Gastrocnemius medialis (tissue), 4 donors: ENCODE results near the gene DDX31. TPM values are rescaled to one million over a fixed set of nuclear protein-coding genes. Genes with fewer than 3 reads are reported as not detected.

ENCODE experiments used
- ATAC-seq, 2 donors: fragments of 150-250 bp; one replicate each; pipeline ENCODE4 v1.9.1; 2016
- DNase-seq, 2 donors: peaks; one replicate each; pipeline ENCODE4 v3.0.0-alpha.2; 2019
- H3K27ac ChIP-seq, 4 donors: fragments of 200-600 bp; sonication (generic); 1 replicate in 1 of 4; 2 replicates in 3 of 4; pipeline ENCODE4 v1.5.1; 2016 to 2018; ENCODE audit warnings: mild to moderate bottlenecking in 2 of 4, moderate library complexity in 1 of 4
- H3K27me3 ChIP-seq, 3 donors: fragments of 200-600 bp; sonication (generic) in 2 of 3; 1 replicate in 1 of 3; 2 replicates in 2 of 3; pipeline versions ENCODE4 v1.5.1 to v1.6.0; 2016 to 2019; ENCODE audit warnings: mild to moderate bottlenecking in 1 of 3, moderate library complexity in 1 of 3
- H3K36me3 ChIP-seq, 2 donors: fragments of 200-600 bp; sonication (generic) in 1 of 2; one replicate each; pipeline ENCODE4 v1.5.1; 2017 to 2018
- H3K4me1 ChIP-seq, 2 donors: fragments of 200-600 bp; sonication (generic) in 1 of 2; one replicate each; pipeline ENCODE4 v1.5.1; 2016 to 2017; ENCODE audit warnings: mild to moderate bottlenecking in 2 of 2
- H3K4me3 ChIP-seq, 4 donors: fragments of 200-600 bp; sonication (generic) in 3 of 4; 1 replicate in 1 of 4; 2 replicates in 3 of 4; pipeline ENCODE4 v1.5.1; 2016 to 2019; ENCODE audit warnings: mild to moderate bottlenecking in 2 of 4
- H3K9me3 ChIP-seq, 3 donors: fragments of 200-600 bp; sonication (generic) in 2 of 3; 1 replicate in 1 of 3; 2 replicates in 2 of 3; pipeline ENCODE4 v1.5.1; 2016 to 2019
- POLR2A ChIP-seq, 2 donors: fragments of 450-650 bp; IDR thresholded peaks; one replicate each; pipeline ENCODE4 v1.6.1; 2017; ENCODE audit warnings: antibody characterized with exemption in 2 of 2, mild to moderate bottlenecking in 2 of 2, moderate library complexity in 2 of 2
- in situ Hi-C, 4 donors: fragments of 200-750 bp; cut with MboI; loops; one replicate each; pipeline versions ENCODE4 v1.15.0 to v1.8.0; 2017; ENCODE audit warnings: low sequenced_read_pairs in 4 of 4
- intact Hi-C: fragments of 100-400 bp; cut with DNase I; formaldehyde crosslinking; loops from one replicate; pipeline ENCODE4 v1.15.1; 2023; ENCODE audit warnings: low total_unique reads
- total RNA-seq, 4 donors: library from RNA; depleted of rRNA; stranded (reverse); fragments of >200 nt; gene quantifications; one replicate each; pipeline versions ENCODE4 v1.1.0 to v1.2.3, GENCODE V29; 2016
- TF ChIP-seq, protein P1 (sequence below), 5 experiments: fragments of 450-650 bp in 3 of 5; fragments of 200-600 bp in 2 of 5; sonication (generic) in 2 of 5; IDR thresholded peaks in 4 of 5; conservative IDR thresholded peaks in 1 of 5; 1 replicate in 4 of 5; 2 replicates in 1 of 5; pipeline ENCODE4 v1.5.1; 2016 to 2019; ENCODE audit warnings: antibody characterized with exemption in 5 of 5, mild to moderate bottlenecking in 3 of 5, moderate library complexity in 3 of 5

Gene DDX31
- total RNA-seq, 4 donors from 2014 or later: 5.4 to 8.8 (median 6.4) TPM

DNA sequence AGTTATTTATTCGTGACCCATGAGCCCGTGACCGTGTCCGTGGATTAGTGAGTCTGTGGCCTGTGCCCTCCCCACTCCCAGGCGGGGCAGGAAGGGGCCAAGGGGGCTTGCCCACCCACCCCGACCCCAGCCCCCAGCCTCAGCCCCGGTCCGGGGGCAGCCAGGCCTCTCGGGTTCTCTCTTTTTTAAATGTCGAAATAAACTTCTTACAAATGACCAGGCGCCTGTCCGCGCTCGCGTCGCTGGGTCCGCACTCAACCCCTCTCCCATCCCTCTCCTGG is 79.8 kb downstream of the DDX31 start:
- peaks cover 0 to 10% of the 10 kb centered on the region in 2 donors for H3K36me3 ChIP-seq
- TF ChIP-seq POLR2A (IDR thresholded peaks at IDR 0.05): no peak
- TF ChIP-seq, protein P1, sequence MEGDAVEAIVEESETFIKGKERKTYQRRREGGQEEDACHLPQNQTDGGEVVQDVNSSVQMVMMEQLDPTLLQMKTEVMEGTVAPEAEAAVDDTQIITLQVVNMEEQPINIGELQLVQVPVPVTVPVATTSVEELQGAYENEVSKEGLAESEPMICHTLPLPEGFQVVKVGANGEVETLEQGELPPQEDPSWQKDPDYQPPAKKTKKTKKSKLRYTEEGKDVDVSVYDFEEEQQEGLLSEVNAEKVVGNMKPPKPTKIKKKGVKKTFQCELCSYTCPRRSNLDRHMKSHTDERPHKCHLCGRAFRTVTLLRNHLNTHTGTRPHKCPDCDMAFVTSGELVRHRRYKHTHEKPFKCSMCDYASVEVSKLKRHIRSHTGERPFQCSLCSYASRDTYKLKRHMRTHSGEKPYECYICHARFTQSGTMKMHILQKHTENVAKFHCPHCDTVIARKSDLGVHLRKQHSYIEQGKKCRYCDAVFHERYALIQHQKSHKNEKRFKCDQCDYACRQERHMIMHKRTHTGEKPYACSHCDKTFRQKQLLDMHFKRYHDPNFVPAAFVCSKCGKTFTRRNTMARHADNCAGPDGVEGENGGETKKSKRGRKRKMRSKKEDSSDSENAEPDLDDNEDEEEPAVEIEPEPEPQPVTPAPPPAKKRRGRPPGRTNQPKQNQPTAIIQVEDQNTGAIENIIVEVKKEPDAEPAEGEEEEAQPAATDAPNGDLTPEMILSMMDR (IDR thresholded peaks at IDR 0.05 in 4 of 5, conservative IDR thresholded peaks at IDR 0.05 in 1 of 5): no peak
- H3K27me3 ChIP-seq: peaks cover 70 to 79% (median 77%) of the 10 kb centered on the region in 3 donors
- in situ Hi-C loops: no loop called here
- no peaks in the 10 kb centered on the region for H3K9me3 ChIP-seq
- no peak overlapping the region for H3K27ac ChIP-seq
- intact Hi-C loops: no loop called here
- no peak for ATAC-seq
- no peak overlapping the region for H3K4me3 ChIP-seq
- DNase-seq: no peak
- no peaks in the 10 kb centered on the region for H3K4me1 ChIP-seq

DNA sequence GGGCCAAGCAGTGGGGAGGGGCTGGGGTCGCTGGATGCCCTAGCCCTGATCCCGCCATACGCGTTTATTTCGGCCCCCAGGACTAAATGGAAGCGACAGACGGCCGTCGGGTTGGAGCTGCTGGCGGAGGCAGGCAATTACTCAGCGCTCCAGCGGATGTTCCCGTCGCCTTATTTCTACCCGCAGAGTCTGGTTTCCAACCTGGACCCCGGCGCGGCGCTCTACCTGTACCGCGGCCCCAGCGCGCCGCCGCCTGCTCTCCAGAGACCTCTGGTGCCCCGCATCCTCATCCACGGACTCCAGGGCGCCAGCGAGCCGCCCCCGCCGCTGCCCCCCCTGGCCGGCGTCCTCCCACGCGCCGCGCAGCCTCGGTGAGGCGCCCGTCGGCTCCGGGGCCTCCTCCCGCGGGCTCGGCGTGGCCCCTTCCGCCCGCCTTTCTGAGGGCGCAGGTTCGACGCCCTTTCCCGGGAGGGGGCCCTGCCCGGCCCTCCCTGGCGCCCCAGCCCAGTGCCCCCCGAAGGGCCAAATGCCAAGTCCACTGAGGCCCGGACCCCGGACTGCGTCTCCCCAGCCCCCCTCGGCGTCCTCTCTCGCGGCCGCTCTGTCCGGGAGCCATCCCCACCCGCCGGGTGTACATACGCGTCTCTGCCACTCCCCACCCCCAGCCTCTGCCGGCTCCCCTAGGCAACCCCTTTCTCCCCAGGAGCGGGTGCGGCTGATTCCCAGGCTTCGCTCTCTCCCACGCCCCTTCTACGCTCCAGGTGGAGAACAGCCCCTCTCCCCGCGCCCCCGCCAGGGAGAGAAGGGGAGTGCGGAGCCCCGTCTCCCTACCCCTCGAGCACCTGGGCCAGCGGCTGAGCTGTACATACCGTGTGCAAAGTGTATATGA is 80.4 kb downstream of the DDX31 start:
- no peak for TF ChIP-seq POLR2A (IDR thresholded peaks at IDR 0.05)
- TF ChIP-seq, protein P1 (IDR thresholded peaks at IDR 0.05 in 4 of 5, conservative IDR thresholded peaks at IDR 0.05 in 1 of 5): no peak
- H3K36me3 ChIP-seq: peaks cover 0 to 4% of the 10 kb centered on the region in 2 donors
- H3K27me3 ChIP-seq: peaks cover 76 to 84% (median 81%) of the 10 kb centered on the region in 3 donors
- no peak for DNase-seq
- no peaks in the 10 kb centered on the region for H3K4me1 ChIP-seq
- in situ Hi-C loops: no loop called here
- H3K4me3 ChIP-seq: no peak overlapping the region
- H3K27ac ChIP-seq: no peak overlapping the region
- ATAC-seq: no peak
- intact Hi-C loops: no loop called here
- no peaks in the 10 kb centered on the region for H3K9me3 ChIP-seq

DNA sequence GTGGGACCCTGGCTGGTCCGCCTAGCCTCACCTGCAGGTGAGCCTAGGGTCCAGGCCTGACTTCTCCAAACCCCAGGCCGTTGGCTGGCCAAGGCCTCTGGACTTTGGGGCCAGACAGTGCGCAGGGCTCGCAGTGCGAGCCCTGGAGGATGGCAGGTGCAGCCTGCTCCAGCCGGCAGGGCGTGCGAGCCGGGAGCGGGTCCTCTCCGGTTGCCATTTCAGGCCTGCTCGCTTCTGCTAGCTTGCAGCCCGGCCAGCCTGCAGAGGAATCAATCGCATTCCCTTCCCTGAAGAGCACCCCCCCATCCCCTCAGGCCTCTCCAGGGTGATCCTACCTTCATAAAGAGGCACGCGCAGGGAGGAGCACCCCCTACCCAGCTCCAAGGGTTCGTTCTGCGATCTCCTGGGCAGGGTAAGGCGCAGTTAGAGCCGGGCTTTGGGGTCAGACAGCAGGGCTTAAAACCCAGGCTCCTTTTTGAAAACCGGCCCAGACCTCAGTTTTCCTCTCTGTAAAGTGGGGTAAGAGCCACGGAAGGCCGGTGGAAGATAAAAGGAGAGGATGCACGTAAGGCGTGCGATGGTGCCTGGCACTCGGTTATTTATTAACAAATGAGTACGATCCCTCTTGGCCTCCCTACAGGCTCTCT is 81.2 kb downstream of the DDX31 start:
- TF ChIP-seq, protein P1 (IDR thresholded peaks at IDR 0.05 in 4 of 5, conservative IDR thresholded peaks at IDR 0.05 in 1 of 5): no peak
- no peak for TF ChIP-seq POLR2A (IDR thresholded peaks at IDR 0.05)
- in situ Hi-C loops (no loop called here), intact Hi-C loops (no loop called here)
- DNase-seq: no peak
- Histone ChIP-seq H3K36me3 (no peaks in the 10 kb centered on the region), H3K27ac (no peak overlapping the region), H3K4me1 (no peaks in the 10 kb centered on the region), H3K4me3 (no peak overlapping the region), H3K27me3 (peaks cover 84 to 92% (median 87%) of the 10 kb centered on the region in 3 donors), H3K9me3 (no peaks in the 10 kb centered on the region)
- no peak for ATAC-seq

DNA sequence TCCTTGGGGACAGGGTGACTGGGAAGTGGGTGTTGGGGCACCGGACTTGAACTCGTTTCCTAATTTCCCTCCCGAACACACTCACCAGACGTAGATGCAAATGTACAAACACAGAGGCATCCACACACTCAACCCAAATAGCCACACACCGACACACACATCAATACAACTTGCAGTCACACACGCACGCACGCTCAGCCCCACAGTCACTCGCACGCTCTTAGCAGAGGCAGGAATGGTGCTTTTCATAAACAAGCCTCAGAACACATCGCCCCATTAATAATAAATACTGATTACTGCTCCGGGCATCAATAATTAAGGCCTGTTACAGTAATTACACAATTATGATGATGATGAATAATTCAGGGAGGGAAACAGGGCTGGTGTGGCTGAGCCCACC is 81.7 kb downstream of the DDX31 start:
- Histone ChIP-seq H3K27me3 (peaks cover 89 to 95% (median 92%) of the 10 kb centered on the region in 3 donors), H3K27ac (no peak overlapping the region), H3K4me1 (no peaks in the 10 kb centered on the region), H3K36me3 (no peaks in the 10 kb centered on the region), H3K9me3 (no peaks in the 10 kb centered on the region), H3K4me3 (no peak overlapping the region)
- DNase-seq (no peak), ATAC-seq (no peak)
- TF ChIP-seq POLR2A (IDR thresholded peaks at IDR 0.05): no peak
- TF ChIP-seq, protein P1 (IDR thresholded peaks at IDR 0.05 in 4 of 5, conservative IDR thresholded peaks at IDR 0.05 in 1 of 5): no peak
- in situ Hi-C loops: no loop called here
- intact Hi-C loops: no loop called here
